OCI-LY7 (cell line): ENCODE data around the gene TGFBR2.

ENCODE experiments used
- EZH2phosphoT487 ChIP-seq: fragments of 200-600 bp; sonication (generic); IDR thresholded peaks from 2 replicates; pipeline ENCODE4 v1.6.1; 2018; ENCODE audit warnings: low read depth, borderline replicate concordance, mild to moderate bottlenecking, mixed run types, antibody characterized with exemption, low read length, moderate library complexity, mixed read lengths
- TF ChIP-seq, protein P1 (sequence below): fragments of 200-600 bp; sonication (generic); conservative IDR thresholded peaks from 2 replicates; pipeline ENCODE4 v1.5.1; 2014; ENCODE audit warnings: mild to moderate bottlenecking, antibody characterized with exemption, low read length, moderate library complexity, mixed read lengths

DNA sequence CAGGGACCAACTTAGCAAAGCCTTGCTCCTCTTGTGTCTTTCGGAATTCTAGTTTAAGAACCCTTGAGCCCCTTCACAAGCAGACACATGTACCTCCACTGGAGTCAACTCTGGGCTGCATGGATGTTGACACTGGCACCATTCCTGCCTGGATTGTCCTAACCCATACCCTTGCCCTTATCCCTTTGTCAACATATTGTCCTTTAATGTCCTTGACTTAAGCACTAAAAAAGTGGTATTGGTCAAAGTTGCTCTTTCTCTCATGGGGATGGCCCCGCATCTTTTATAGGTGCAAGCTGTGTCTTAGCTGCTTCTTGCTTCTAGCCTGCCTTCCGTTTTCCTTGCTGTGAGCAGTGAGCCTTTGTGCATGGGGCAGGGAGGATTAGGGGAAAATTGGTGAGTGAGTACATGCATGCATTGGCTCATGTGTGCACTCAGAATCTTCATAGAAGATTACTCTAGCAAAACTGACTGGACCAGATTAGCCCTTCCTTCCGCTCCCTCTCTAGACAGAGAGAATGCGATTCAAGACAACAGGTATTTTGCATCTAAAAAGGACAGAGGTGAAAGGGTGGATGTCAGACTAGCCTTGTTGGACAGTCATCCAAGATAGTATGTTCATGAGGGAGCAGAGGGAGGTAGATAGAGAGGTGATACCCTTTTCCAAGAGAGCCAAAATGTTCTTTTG is 42.4 kb downstream of the TGFBR2 start:
- TF ChIP-seq, protein P1, sequence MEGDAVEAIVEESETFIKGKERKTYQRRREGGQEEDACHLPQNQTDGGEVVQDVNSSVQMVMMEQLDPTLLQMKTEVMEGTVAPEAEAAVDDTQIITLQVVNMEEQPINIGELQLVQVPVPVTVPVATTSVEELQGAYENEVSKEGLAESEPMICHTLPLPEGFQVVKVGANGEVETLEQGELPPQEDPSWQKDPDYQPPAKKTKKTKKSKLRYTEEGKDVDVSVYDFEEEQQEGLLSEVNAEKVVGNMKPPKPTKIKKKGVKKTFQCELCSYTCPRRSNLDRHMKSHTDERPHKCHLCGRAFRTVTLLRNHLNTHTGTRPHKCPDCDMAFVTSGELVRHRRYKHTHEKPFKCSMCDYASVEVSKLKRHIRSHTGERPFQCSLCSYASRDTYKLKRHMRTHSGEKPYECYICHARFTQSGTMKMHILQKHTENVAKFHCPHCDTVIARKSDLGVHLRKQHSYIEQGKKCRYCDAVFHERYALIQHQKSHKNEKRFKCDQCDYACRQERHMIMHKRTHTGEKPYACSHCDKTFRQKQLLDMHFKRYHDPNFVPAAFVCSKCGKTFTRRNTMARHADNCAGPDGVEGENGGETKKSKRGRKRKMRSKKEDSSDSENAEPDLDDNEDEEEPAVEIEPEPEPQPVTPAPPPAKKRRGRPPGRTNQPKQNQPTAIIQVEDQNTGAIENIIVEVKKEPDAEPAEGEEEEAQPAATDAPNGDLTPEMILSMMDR, result no peak
- TF ChIP-seq EZH2phosphoT487, result no peak
